OCI-LY1 (cell line): ENCODE data around the gene ABHD3.

ENCODE experiments used
- H2AFZ ChIP-seq: fragments of 200-600 bp; sonication (generic), shearing (Covaris generic); 2 replicates; pipeline ENCODE4 v1.6.0; 2014; ENCODE audit warnings: antibody characterized with exemption, mild to moderate bottlenecking, low read length
- H3F3A ChIP-seq: fragments of 200-600 bp; sonication (generic), shearing (Covaris generic); 2 replicates; pipeline ENCODE4 v1.6.0; 2014; ENCODE audit warnings: mild to moderate bottlenecking, antibody characterized with exemption, low read length, moderate library complexity; ENCODE audit not compliant: insufficient read depth
- H3K27ac ChIP-seq: fragments of 200-600 bp; sonication (generic); 2 replicates; pipeline ENCODE4 v1.5.1; 2014; ENCODE audit warnings: low read length, mixed run types, mild to moderate bottlenecking, low read depth; ENCODE audit not compliant: poor library complexity, severe bottlenecking
- H3K27me3 ChIP-seq: fragments of 200-600 bp; sonication (generic); 2 replicates; pipeline ENCODE4 v1.6.0; 2014; ENCODE audit warnings: antibody characterized with exemption, mild to moderate bottlenecking, low read length, moderate library complexity; ENCODE audit not compliant: insufficient read depth
- H3K36me3 ChIP-seq: fragments of 200-600 bp; sonication (generic); 2 replicates; pipeline ENCODE4 v1.6.1; 2014; ENCODE audit warnings: mild to moderate bottlenecking, antibody characterized with exemption, low read length, moderate library complexity, mixed read lengths; ENCODE audit not compliant: insufficient read depth
- H3K4me1 ChIP-seq: fragments of 200-600 bp; sonication (generic); 2 replicates; pipeline ENCODE4 v1.5.1; 2014; ENCODE audit warnings: mild to moderate bottlenecking, low read length, moderate library complexity; ENCODE audit not compliant: insufficient read depth, severe bottlenecking
- H3K4me2 ChIP-seq: fragments of 200-600 bp; sonication (generic), shearing (Covaris generic); 2 replicates; pipeline ENCODE4 v1.6.1; 2014; ENCODE audit warnings: low read length
- H3K4me3 ChIP-seq: fragments of 200-600 bp; sonication (generic); 2 replicates; pipeline ENCODE4 v1.5.1; 2014; ENCODE audit warnings: low read length, low read depth, mild to moderate bottlenecking, mixed read lengths; ENCODE audit not compliant: poor library complexity, severe bottlenecking
- H3K79me2 ChIP-seq: fragments of 200-600 bp; shearing (Covaris generic); 2 replicates; pipeline ENCODE4 v1.6.1; 2016; ENCODE audit warnings: mixed run types, low read length, mixed read lengths; ENCODE audit not compliant: insufficient read depth
- H3K9ac ChIP-seq: fragments of 200-600 bp; sonication (generic), shearing (Covaris generic); 2 replicates; pipeline ENCODE4 v1.6.1; 2014; ENCODE audit warnings: mild to moderate bottlenecking, low read length, mixed read lengths
- H3K9me2 ChIP-seq: fragments of 200-600 bp; sonication (generic), shearing (Covaris generic); 2 replicates; pipeline ENCODE4 v1.6.1; 2014; ENCODE audit warnings: low read depth, mild to moderate bottlenecking, low read length, mixed read lengths
- H3K9me3 ChIP-seq: fragments of 200-600 bp; shearing (Covaris generic); 2 replicates; pipeline ENCODE4 v1.6.1; 2014; ENCODE audit warnings: low read length, mixed read lengths
- H4K20me1 ChIP-seq: fragments of 200-600 bp; sonication (generic), shearing (Covaris generic); 2 replicates; pipeline ENCODE4 v1.6.0; 2016; ENCODE audit warnings: mild to moderate bottlenecking, low read length; ENCODE audit not compliant: insufficient read depth
- CTCF ChIP-seq: fragments of 200-600 bp; sonication (generic), shearing (Covaris generic); IDR thresholded peaks from 2 replicates; pipeline ENCODE4 v1.5.1; 2017; ENCODE audit warnings: mild to moderate bottlenecking, antibody characterized with exemption, low read length, moderate library complexity, mixed read lengths
- EZH2 ChIP-seq: fragments of 200-600 bp; sonication (generic), shearing (Covaris generic); IDR thresholded peaks from 2 replicates; pipeline ENCODE4 v1.8.0; 2017; ENCODE audit warnings: borderline replicate concordance, mixed run types, mild to moderate bottlenecking, antibody characterized with exemption, low read length, moderate library complexity, mixed read lengths

The ABHD3 gene

GRCh38 chr18:21704603-21705364, at the start of gene ABHD3:
Gene ABHD3, minus strand, starts transcription at chr18:21704774. Its CDS starts 109 bp downstream, at chr18:21704665.
- Histone ChIP-seq H2AFZ (peak within 1 kb of the TSS; percentile 51; the same call in 1 of the 2 replicates), H3K4me3 (peak within 1 kb of the TSS; percentile 86), H3K9ac (peak within 1 kb of the TSS; percentile 83), H3K4me2 (peak within 1 kb of the TSS; percentile 94), H3K9me3 (no peaks in the 10 kb centered on the region), H3F3A (no peaks in the 10 kb centered on the region), H3K79me2 (peaks cover 20% of the 10 kb centered on the region), H3K27me3 (no peaks in the 10 kb centered on the region), H4K20me1 (no peaks in the 10 kb centered on the region), H3K4me1 (peaks cover 37% of the 10 kb centered on the region), H3K36me3 (peaks cover 47% of the 10 kb centered on the region), H3K9me2 (no peaks in the 10 kb centered on the region), H3K27ac (peak within 1 kb of the TSS; percentile 95)
- peak; percentile 19; the same call in 1 of the 2 replicates for TF ChIP-seq CTCF
- TF ChIP-seq EZH2, result no peak

- no peak overlapping the region for H3K9ac ChIP-seq
- no peaks in the 10 kb centered on the region for H3K36me3 ChIP-seq
- H3K4me3 ChIP-seq, result no peak overlapping the region
- H4K20me1 ChIP-seq, result no peaks in the 10 kb centered on the region
- H3K4me2 ChIP-seq, result 0 out of 2 replicates have a peak overlapping the region, but pooled peaks have one; percentile 4
- H3F3A ChIP-seq, result peaks cover 5% of the 10 kb centered on the region; the same call in 1 of the 2 replicates
- peaks cover 40% of the 10 kb centered on the region for H3K4me1 ChIP-seq
- H3K9me3 ChIP-seq, result no peaks in the 10 kb centered on the region
- H3K27ac ChIP-seq, result peak overlapping the region; percentile 1
- H3K27me3 ChIP-seq, result no peaks in the 10 kb centered on the region
- no peaks in the 10 kb centered on the region for H3K9me2 ChIP-seq
- no peak overlapping the region for H2AFZ ChIP-seq
- TF ChIP-seq EZH2 (no peak), CTCF (no peak)
- H3K79me2 ChIP-seq, result peaks cover 90% of the 10 kb centered on the region
Measured at GRCh38 chr18:21747764-21748693, 43.5 kb upstream of the ABHD3 start.

GRCh38 chr18:21747268-21747667, 42.7 kb upstream of the ABHD3 start:
- peak overlapping the region; percentile 1 for H3K27ac ChIP-seq
- peak overlapping the region; percentile 4; the same call in 1 of the 2 replicates for H3K4me2 ChIP-seq
- peaks cover 47% of the 10 kb centered on the region for H3K4me1 ChIP-seq
- H3K27me3 ChIP-seq, result no peaks in the 10 kb centered on the region
- peak overlapping the region; percentile 17; the same call in 1 of the 2 replicates for H3K9ac ChIP-seq
- H3K79me2 ChIP-seq, result peaks cover 90% of the 10 kb centered on the region
- no peaks in the 10 kb centered on the region for H3K9me2 ChIP-seq
- H3K36me3 ChIP-seq, result no peaks in the 10 kb centered on the region
- H3K9me3 ChIP-seq, result no peaks in the 10 kb centered on the region
- no peak overlapping the region for H2AFZ ChIP-seq
- peaks cover 5% of the 10 kb centered on the region; the same call in 1 of the 2 replicates for H3F3A ChIP-seq
- H3K4me3 ChIP-seq, result no peak overlapping the region
- no peak for TF ChIP-seq EZH2
- no peaks in the 10 kb centered on the region for H4K20me1 ChIP-seq
